Measurements from ENCODE around the gene NUP98.
"Not testable (repeated sequence)": the region's sequence is repeated elsewhere in the genome, so short reads cannot be mapped to it uniquely, and the experiment has no call there.

GRCh38 chr11:3657331-3657730 is 140.0 kb downstream of the NUP98 start:
- not testable (repeated sequence) for TF ChIP-seq CTCF (conservative IDR thresholded peaks at IDR 0.05; ENCODE audit: low read length); EZH2phosphoT487 (IDR thresholded peaks at IDR 0.05; ENCODE audit: borderline replicate concordance)
